ENCODE measurements around the gene CHRM2. TPM values are rescaled to one million over a fixed set of nuclear protein-coding genes. Genes with fewer than 3 reads are reported as not detected.

CHRM2 gene
- total and polyA plus RNA-seq, 2 of the 8 experiments (the other 6 are each of a cell fraction or from before 2014, with no cell fraction given): 0.17 to 0.32 TPM

GRCh38 chr7:136877509-136877908 lies 9.1 kb downstream of the CHRM2 start:
- POLR2A ChIA-PET (ENCODE audit: partially characterized antibody): no interaction called here
- no peak overlapping the region for H3K27ac ChIP-seq (ENCODE audit: low read depth, low read length)
- no peak for TF ChIP-seq KDM1A (IDR thresholded peaks at IDR 0.05; ENCODE audit: borderline replicate concordance, low read length)
- no peak for TF ChIP-seq CTBP2 (IDR thresholded peaks at IDR 0.05; ENCODE audit: borderline replicate concordance, insufficient read depth, insufficient read length, low read length)
- no peak for TF ChIP-seq SIRT6 (IDR thresholded peaks at IDR 0.05; ENCODE audit: low read length)
- TF ChIP-seq SP1 (IDR thresholded peaks at IDR 0.05; ENCODE audit: low read depth, low read length): no peak
- TF ChIP-seq CBX5 (IDR thresholded peaks at IDR 0.05; ENCODE audit: low read depth, low read length): no peak
- TF ChIP-seq SIX5 (IDR thresholded peaks at IDR 0.05; ENCODE audit: low read depth, low read length): no peak

More at GRCh38 chr7:136877509-136877908, 9.1 kb downstream of the CHRM2 start:
- Histone ChIP-seq H3K23ac (ENCODE audit: insufficient read length) (no peak overlapping the region), H3K9me3 (ENCODE audit: insufficient read depth in 2 of 2, low read depth in 1 of 2, low read length in 1 of 2) (no peaks in the 10 kb centered on the region), H2AK5ac (ENCODE audit: low read depth, low read length) (no peak overlapping the region), H2BK12ac (ENCODE audit: low read depth, low read length) (no peak overlapping the region), H3K4me2 (ENCODE audit: insufficient read depth in 1 of 2, low read depth in 2 of 2, low read length in 2 of 2) (no peak overlapping the region), H3K36me3 (ENCODE audit: control insufficient read depth in 2 of 4, insufficient read depth in 4 of 4, low read length in 3 of 4) (no peaks in the 10 kb centered on the region), H3K56ac (replicated peaks; ENCODE audit: insufficient read length, low read depth, low read length) (no peak overlapping the region), H2AFZ (ENCODE audit: low read length) (no peak overlapping the region), H2BK15ac (ENCODE audit: low read length) (no peak overlapping the region), H4K8ac (ENCODE audit: extremely low read depth, insufficient read depth, low read length) (no peak overlapping the region), H4K5ac (ENCODE audit: insufficient read length, low read depth, low read length) (no peak overlapping the region), H3K79me1 (ENCODE audit: low read depth, low read length) (no peaks in the 10 kb centered on the region), H3K9ac (replicated peaks in 1 of 4; ENCODE audit: extremely low read depth in 1 of 4, low read depth in 3 of 4, low read length in 3 of 4) (no peak overlapping the region), H3K14ac (ENCODE audit: insufficient read length) (no peak overlapping the region), H3K4me3 (ENCODE audit: extremely low read depth in 1 of 4, insufficient read depth in 2 of 4, low read depth in 3 of 4, low read length in 4 of 4) (no peak overlapping the region), H2BK20ac (ENCODE audit: low read length) (no peak overlapping the region), H4K20me1 (replicated peaks in 1 of 2; ENCODE audit: control insufficient read depth in 1 of 2, insufficient read depth in 2 of 2, low read length in 2 of 2) (no peaks in the 10 kb centered on the region), H3K23me2 (ENCODE audit: low read depth, low read length) (no peaks in the 10 kb centered on the region), H3K79me2 (ENCODE audit: control insufficient read depth in 1 of 2, insufficient read depth in 2 of 2, low read length in 2 of 2) (no peaks in the 10 kb centered on the region), H2BK5ac (ENCODE audit: low read depth, low read length) (no peak overlapping the region), H3K4me1 (replicated peaks in 1 of 4; ENCODE audit: control insufficient read depth in 3 of 4, insufficient read depth in 4 of 4, low read length in 3 of 4) (peaks cover 0 to 5% (median 0%) of the 10 kb centered on the region in 4 experiments; a peak in 2 of 7 replicates), H4K91ac (replicated peaks; ENCODE audit: insufficient read length, low read length) (no peak overlapping the region), H2BK120ac (replicated peaks; ENCODE audit: low read depth, low read length) (no peak overlapping the region), H3K18ac (ENCODE audit: extremely low read depth, low read length) (no peak overlapping the region), H3K27me3 (replicated peaks in 1 of 4; ENCODE audit: control insufficient read depth in 3 of 4, extremely low read depth in 1 of 4, insufficient read depth in 3 of 4, low read length in 3 of 4) (peaks cover under 1 to 10% (median 4%) of the 10 kb centered on the region in 4 experiments), H3K4ac (replicated peaks; ENCODE audit: insufficient read length, low read depth, low read length) (no peak overlapping the region)
- no peak for DNase-seq (ENCODE audit: low read depth in 1 of 2, low spot score in 2 of 2)
- FAIRE-seq: no peak
- CTCF ChIA-PET (ENCODE audit: partially characterized antibody): interaction anchor here (0.8 to 1.2 kb wide), 4 partner anchors 13 to 278 kb away, joined by 3 to 4 read pairs (median 3); no protein-coding TSS in a partner anchor
- WGBS, 2 experiments (ENCODE audit: extremely low coverage in 1 of 2, insufficient coverage in 1 of 2, insufficient read length in 1 of 2, insufficient replicate concordance in 2 of 2, low coverage in 1 of 2, low lambda C conversion rate in 2 of 2, missing lambda C conversion rate in 1 of 2): 89% methylated on average over 1 of the region's 1 CpG; no CpG with 5 or more reads in 1 of the 2 experiments

Data from H1 (cell line).